ENCODE measurements around the gene C19orf81.

DNA sequence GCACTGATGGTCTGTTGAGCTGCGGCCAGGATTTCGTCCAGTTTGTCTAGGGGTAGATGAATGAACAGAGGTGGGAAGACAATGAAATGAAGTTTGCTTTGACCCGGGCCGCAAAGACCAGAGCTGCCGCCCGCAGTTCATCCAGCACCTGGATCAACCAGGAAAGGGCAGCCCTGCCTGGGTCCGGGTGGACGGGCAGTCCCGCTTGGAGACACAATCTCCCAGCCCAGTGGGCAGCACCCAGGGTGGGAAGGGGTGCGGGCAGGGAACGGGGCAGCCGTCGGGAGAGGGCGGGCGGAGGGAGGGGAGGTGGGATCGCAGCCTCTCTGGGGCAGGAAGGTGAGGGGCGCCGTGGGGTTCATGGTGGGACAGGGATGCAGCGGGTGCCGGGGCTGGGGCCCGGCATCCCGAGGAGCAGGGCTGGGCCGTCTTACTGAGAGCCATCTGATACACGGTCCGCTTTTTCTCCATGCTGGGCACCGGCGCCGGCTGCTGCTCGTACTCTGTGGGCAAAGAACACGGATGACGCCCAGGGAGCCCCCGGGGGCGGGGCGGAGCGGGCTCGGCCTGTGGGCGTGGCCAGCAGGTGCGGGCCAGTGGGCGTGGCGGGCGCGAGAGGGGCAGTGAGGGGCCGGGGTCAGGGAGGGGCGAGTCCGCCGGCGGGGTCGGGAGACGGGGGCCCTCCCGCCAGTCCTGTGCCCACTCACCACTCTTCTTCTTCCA is 37.2 kb downstream of the C19orf81 start:
- no peak for TF ChIP-seq POLR2A (IDR thresholded peaks at IDR 0.05)
- no peak for TF ChIP-seq CTCF (IDR thresholded peaks at IDR 0.05 in 4 of 5, conservative IDR thresholded peaks at IDR 0.05 in 1 of 5)
